B cell (primary cell): Measurements from ENCODE around the gene RABL3.

ENCODE experiments used
- CTCF ChIP-seq: fragments of 200-600 bp; IDR thresholded peaks from one replicate; pipeline ENCODE4 v1.8.0; 2022; ENCODE audit warnings: antibody characterized with exemption, mild to moderate bottlenecking
- EZH2 ChIP-seq: IDR thresholded peaks from 2 replicates; pipeline ENCODE4 v1.6.1; 2012; ENCODE audit warnings: borderline replicate concordance, low read depth, mild to moderate bottlenecking, moderate library complexity, low read length; ENCODE audit not compliant: insufficient read depth, poor library complexity, severe bottlenecking

GRCh38 chr3:120752865-120753264, 10.5 kb upstream of the RABL3 start:
- no peak for TF ChIP-seq CTCF
- TF ChIP-seq EZH2, result no peak
